GM18502 (cell line): ENCODE measurements around the gene MATN1.

ENCODE experiments used
- ATAC-seq: cut with Tn5 transposase; IDR thresholded peaks from one replicate; pipeline ENCODE4 v1.9.1; 2021; ENCODE audit warnings: mild to moderate bottlenecking; ENCODE audit not compliant: unreplicated experiment, poor library complexity

Gene MATN1

GRCh38 chr1:30746212-30747032, 23.0 kb upstream of the MATN1 start:
- no peak for ATAC-seq

DNA sequence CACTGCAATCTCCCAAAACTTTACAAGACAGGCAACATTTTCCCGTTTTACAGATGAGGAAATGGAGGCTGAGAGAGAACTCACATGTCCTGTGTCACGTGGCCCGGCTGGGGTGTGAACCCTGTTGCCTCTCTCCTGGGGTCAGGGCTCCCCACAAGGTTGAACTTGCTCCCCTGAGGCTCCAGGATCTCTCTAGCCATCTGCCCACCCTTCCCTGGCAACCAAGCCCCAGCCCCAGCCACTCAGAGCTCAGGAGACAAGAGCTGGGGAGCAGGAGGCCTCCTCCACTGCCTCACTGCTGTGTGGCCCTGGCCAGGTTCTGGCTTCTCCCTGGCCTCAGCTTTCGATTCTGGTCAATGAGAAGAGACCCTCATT, 22.4 kb upstream of the MATN1 start:
- ATAC-seq = no peak

GRCh38 chr1:30745156-30745833, 21.9 kb upstream of the MATN1 start:
- ATAC-seq = no peak

DNA sequence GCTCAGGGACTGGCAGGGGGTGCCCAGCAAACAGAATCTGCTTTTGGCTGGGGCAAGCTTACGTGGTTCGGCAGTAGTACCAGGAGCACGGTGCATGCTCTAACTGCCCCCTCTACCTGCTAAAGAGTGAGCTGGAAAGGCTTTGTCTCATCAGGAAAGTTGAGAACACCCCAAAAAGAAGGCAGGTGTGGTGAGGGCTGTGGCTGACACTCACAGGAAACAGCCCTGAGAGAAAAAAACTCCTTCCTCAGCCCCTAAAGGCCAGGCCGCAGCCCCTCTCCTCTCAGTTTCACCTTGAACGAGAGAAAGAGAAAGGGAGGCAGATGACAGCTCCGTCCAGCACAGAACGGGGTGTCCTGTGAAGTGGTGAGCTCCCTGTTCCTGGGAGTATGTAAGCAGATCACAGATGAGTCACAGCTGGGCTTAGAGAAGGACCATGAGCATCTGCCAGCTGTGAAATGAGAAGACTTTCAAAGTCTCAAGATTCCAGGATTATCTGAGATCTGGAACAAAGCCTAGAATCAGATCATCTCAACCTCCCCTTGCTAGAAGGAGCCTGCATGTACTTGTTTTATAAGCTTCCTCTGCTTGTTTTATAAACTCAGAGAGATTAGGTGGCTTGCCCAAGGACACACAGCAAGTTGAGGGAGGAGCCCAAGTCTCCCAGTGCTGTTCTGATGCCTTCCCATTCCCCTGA, 20.8 kb upstream of the MATN1 start:
- peak; percentile 39 for ATAC-seq

- peak; percentile 44 for ATAC-seq
These were observed 20.2 kb upstream of the MATN1 start for GRCh38 chr1:30743584-30744059.

DNA sequence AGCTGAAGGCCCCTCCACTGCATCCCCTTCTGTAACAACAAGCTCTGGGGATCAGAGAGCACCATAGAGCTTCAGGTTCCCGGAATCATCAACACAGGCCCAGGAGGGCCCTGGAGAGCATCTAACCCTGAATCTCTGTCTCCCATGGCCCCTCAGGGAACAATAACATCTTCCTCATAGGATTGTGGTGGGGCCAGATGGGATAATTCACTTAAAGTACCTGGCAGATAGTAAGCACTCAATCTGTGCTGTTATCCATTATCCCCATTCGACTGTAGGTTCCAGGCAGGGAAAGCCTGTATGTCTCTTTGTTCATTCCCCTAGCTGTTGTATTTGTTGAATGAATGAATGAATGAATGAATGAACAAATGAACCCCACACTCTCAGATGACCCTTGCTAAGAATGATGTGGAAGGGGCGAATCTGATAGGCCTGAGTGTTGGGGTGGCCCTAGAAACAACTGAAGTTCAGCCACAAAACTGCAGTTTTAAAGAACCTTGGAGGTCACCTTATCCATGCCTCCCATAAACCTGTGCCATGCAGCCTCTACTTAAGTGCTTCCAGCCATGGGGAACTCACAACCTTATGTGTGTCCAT, 19.7 kb upstream of the MATN1 start:
- ATAC-seq = no peak

- no peak for ATAC-seq
These were observed 19.0 kb upstream of the MATN1 start for GRCh38 chr1:30742300-30742962.

DNA sequence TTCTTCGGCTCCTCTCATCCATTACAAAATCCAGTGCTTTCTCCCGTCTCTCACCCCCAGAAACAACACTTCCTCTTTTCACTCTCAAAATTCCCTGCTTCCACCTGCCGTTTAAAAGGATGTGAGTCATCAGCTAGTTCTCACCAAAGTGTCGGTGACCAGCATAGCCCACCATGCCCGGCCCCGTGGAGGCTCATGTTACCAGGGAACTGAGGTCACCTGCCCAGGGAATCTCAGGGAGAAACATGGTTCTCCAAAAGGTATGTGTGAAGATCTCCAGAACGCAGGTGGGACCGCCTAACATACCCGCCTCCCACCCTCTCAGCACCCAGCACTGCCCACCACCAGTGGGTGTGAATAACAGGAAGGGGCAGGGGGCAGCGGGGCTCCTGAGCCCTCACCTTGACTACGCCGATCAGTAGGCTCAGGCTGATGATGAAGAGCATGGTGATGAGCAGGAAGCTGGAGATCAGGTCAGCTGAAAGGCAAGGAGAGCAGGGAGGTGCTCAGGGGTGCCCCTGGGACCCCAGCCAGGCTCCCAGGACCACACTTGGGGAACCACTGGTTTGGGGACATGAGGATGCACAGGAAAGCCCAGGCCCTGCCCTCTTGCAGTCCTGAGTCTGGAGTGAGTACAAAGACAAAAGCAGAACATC, 18.0 kb upstream of the MATN1 start:
- no peak for ATAC-seq

DNA sequence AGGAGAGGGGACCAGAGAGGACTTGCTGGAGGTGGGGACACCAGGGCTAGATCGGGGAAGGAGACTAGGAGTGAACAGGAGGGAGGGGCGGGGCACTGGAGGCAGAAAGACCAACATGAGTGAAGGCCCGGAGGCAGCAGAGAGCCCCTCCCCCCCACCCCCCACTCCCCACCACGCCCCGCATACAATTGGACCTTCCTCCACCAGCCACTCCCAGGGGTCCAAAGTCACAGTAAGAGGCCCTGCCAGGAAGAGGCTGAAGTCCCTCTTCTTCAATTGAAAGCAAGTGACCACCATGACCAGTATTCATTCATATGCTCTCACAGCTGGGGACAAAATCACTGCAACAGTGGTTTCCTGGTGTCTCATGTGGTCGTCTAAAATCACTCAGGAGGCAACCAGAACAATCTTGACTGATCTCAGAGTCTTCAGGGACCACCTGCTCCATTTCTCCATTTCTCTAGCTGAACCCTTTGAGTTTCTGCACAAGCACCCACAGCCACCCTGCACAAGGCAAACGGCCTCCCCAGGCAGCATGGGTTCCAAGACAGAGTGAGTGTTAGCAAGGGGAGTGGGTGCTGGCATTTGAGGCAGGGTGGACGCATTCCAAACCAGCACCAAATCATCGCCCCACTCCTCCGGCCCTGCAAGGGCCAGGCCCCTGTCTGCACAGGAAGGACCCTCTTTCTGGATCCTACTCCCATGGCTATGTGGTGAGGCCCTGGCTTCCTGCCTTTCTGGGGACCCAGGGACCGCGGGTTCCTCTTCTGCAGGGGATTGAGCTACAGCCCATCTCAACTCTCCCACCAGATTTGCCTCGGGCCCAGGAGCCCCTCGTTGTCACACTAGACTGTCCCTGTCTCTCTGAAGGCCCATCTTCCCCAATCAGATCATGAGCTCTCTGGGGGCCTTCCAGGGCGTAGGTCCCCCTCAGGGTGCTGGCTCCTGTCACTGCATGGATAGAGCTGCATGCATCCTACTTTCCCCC, 17.2 kb upstream of the MATN1 start:
- no peak for ATAC-seq

DNA sequence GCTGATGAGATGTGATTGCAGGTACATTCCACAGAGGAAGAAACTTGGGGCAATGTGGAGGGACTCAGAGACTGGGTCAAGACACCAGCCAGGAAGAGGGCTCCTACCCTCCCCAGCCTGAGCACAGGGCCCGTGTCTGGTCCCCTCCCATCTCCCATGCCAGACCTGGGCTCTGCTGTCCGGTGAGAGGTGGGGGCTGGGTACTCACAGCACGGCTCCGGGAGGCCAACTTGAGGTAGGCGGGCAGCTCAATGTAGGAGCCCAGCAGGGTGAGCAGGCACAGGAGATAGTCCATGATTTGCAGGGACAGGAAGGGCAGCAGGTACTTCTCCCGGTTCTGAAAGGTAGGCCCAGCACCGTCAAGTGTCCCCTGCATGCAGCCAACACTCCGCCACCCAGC, 16.2 kb upstream of the MATN1 start:
- ATAC-seq = no peak

- no peak for ATAC-seq
These were observed 15.6 kb upstream of the MATN1 start for GRCh38 chr1:30738715-30739559.

- no peak for ATAC-seq
These were observed 14.8 kb upstream of the MATN1 start for GRCh38 chr1:30738040-30738714.

DNA sequence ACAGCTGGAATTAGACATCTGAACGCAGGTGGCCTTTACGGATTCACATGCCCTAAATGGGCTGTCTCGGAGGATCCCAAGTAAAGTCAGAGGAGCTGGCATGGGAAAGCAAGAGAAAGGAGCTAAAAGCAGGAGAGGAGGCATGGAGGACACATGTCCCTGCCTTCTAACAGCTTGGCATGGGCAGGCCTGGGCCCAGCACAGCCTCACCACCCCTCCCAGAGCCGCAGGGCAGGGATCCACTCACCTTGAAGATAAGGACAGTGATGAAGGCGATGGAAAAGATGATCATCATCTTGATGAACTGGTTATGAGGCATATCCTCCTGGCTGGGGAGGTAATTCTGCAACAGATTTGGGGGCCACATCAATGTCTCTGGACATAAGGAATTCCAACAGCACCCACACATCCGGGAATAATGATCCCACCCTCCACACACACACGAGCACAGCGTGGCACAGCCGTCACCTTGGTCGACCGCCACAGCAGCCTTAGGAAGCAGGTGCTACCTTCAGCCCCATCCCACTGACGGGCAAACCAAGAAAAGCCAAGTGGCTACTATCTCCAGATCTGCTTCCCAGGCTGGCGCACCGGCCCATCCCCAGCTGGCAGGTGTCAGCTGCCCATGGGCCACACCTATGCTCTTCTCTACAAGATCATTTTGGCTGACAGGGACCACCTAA, 14.1 kb upstream of the MATN1 start:
- no peak for ATAC-seq

DNA sequence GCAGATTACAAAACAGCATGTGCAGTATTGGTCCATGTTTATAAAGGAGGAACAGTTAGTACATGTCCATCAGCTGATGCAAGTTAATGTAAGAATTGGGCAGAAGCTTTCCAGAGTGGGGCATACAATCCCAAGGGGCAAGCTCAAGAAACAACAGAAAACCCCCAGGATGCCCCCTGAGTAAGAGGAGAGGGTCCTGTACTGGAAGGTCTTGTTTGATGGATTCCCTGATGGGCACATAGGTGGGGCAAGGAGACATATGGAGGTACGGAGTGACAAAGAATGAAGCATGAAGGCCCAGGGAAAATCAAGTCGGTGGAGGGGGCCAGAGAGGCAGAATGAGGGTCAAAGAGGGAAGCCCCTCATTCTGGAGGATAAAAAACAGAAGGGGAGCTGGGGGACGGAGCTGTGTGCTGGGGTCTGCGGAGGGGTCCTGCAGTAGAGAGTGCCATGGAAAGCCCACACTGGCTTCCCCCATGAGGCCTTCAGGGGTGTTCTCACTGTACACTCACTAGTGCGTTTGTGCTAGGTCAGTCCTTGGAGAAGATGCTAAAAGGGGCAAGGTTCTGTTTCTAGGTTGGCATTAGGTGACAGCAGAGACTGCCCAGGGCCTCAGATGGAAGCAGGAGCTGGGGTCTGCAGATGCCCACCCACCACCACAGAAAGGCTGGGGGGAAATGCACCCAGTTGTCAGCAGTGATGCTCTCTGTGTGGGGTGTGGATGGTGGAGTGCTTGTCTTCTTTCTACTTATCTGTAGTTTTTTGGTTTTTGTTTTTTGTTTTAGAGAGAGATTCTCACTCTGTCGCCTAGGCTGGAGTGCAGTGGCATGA, 12.5 kb upstream of the MATN1 start:
- no peak for ATAC-seq

GRCh38 chr1:30735124-30735523, 11.7 kb upstream of the MATN1 start:
- ATAC-seq = no peak

GRCh38 chr1:30734580-30734979, 11.2 kb upstream of the MATN1 start:
- no peak for ATAC-seq
